ENCODE measurements around the gene MACROH2A2. TPM values are rescaled to one million over a fixed set of nuclear protein-coding genes. Genes with fewer than 3 reads are reported as not detected.
A peak's percentile ranks its signal among the peaks of the same experiment; 100 is the strongest.
"Not testable (repeated sequence)": the region's sequence is repeated elsewhere in the genome, so short reads cannot be mapped to it uniquely, and the experiment has no call there.

The MACROH2A2 gene
- total RNA-seq, 2 experiments from 2014 or later, result 5.5 to 5.8 TPM

DNA sequence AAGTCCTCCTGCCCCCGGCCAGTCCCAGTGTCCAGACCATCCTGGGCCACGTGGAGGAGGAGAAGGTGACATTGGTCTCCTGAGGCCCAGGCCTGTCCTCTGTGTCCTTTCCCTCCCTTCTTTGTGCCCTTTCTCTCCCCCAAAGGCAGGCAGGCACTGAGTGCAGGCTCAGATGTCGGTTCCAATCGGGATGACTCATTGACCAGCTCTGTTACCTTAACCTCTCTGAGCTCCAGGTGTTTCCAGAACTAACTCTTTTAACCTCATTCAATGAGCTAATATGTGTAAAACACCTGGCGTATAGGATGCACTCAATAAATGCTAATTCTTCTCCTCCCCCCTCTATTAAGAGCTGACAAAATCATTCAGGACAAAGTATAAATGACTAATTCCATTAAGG is 25.7 kb downstream of the MACROH2A2 start:
- H3K27ac Mint-ChIP-seq, result no peak overlapping the region
- H3K36me3 Mint-ChIP-seq (ENCODE audit: low read depth), result no peaks in the 10 kb centered on the region
- H3K4me1 Mint-ChIP-seq, result no peaks in the 10 kb centered on the region
- no peaks in the 10 kb centered on the region for H3K9me3 Mint-ChIP-seq
- POLR2A ChIA-PET, result no interaction called here
- no peak for DNase-seq
- H3K27me3 Mint-ChIP-seq, result peaks cover 6% of the 10 kb centered on the region
- CTCF ChIA-PET, result interaction anchor here (1.4 kb wide), 1 partner anchor 68 kb away, joined by 6 read pairs; the partner anchor contains the start of gene TYSND1
- no peak overlapping the region for H3K4me3 Mint-ChIP-seq

DNA sequence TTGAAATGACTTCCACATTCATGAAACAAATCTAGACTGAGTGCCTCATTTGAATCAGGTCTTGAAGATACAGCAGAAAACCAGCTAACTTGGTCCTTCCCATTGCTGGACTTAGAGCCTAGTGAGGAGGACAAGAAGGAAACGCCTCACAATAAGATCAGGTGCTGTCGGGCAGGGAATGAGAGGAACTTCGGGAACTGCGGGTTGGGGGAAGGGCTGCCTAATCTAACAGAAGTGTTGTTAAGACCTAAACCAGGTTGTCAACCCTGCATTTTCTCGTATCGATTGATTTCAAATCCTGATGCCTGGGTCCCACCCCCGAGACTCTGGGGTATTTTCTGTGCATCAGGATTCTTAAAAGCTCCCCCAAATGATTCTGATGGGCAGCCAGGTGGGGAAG is 26.3 kb downstream of the MACROH2A2 start:
- no peak overlapping the region for H3K27ac Mint-ChIP-seq
- ChIA-PET CTCF (interaction anchor here (1.0 to 1.4 kb wide), 2 partner anchors 14 to 67 kb away, joined by 3 to 6 read pairs; partner anchors contain the start of gene TYSND1), POLR2A (no interaction called here)
- no peaks in the 10 kb centered on the region for H3K9me3 Mint-ChIP-seq
- no peaks in the 10 kb centered on the region for H3K4me1 Mint-ChIP-seq
- no peaks in the 10 kb centered on the region for H3K36me3 Mint-ChIP-seq (ENCODE audit: low read depth)
- no peak overlapping the region for H3K4me3 Mint-ChIP-seq
- H3K27me3 Mint-ChIP-seq, result peaks cover 6% of the 10 kb centered on the region
- no peak for DNase-seq

DNA sequence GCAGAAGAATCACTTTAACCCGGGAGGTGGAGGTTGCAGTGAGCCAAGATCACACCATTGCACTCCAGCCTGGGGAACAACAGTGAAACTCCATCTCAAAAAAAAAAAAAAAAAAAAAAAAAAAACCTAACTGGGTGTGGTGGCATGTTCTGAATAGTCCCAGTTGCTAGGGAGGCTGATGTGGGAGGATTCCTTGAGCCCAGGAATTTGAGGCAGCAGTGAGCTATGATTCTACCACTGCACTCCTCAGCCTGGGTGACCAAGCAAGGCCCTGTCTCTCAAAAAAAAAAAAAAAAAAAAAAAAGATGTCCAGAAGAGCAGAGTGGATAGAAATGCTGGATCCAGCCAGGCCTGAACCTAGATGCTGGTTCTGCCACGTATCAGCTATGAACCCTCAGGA is 28.1 kb downstream of the MACROH2A2 start:
- H3K36me3 Mint-ChIP-seq (ENCODE audit: low read depth); H3K4me3 Mint-ChIP-seq; POLR2A ChIA-PET; H3K9me3 Mint-ChIP-seq; H3K4me1 Mint-ChIP-seq; H3K27ac Mint-ChIP-seq; DNase-seq; H3K27me3 Mint-ChIP-seq: not testable (repeated sequence)
- CTCF ChIA-PET, result interaction anchor here (0.7 kb wide), 1 partner anchor 282 kb away, joined by 3 read pairs; no protein-coding TSS in a partner anchor

DNA sequence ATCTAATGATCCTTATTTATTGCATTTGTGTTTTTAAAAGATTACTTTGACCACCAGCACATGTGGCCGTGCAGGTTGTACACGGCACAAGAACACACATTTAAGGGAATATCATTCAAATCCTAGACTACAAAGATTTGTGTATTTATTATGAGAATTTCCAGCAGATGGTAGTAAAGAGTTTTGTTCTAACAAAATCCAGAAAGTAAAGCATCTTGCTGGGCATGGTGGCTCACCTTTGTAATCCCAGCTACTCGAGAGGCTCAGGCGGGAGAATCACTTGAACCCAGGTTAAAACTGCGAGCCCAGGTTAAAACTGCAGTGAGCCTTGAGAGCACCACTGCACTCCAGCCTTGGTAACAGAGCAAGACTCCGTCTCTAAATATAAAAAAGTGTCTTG is 31.5 kb downstream of the MACROH2A2 start:
- CTCF ChIA-PET, result interaction anchor here (0.9 to 3.0 kb wide), 3 partner anchors 32 to 79 kb away, joined by 3 to 10 read pairs (median 9); partner anchors contain the start of gene TYSND1
- POLR2A ChIA-PET, result no interaction called here
- H3K4me1 Mint-ChIP-seq, result no peaks in the 10 kb centered on the region
- peaks cover 8% of the 10 kb centered on the region for H3K27me3 Mint-ChIP-seq
- no peak overlapping the region for H3K4me3 Mint-ChIP-seq
- no peaks in the 10 kb centered on the region for H3K36me3 Mint-ChIP-seq (ENCODE audit: low read depth)
- H3K27ac Mint-ChIP-seq, result no peak overlapping the region
- no peaks in the 10 kb centered on the region for H3K9me3 Mint-ChIP-seq
- DNase-seq, result no peak

DNA sequence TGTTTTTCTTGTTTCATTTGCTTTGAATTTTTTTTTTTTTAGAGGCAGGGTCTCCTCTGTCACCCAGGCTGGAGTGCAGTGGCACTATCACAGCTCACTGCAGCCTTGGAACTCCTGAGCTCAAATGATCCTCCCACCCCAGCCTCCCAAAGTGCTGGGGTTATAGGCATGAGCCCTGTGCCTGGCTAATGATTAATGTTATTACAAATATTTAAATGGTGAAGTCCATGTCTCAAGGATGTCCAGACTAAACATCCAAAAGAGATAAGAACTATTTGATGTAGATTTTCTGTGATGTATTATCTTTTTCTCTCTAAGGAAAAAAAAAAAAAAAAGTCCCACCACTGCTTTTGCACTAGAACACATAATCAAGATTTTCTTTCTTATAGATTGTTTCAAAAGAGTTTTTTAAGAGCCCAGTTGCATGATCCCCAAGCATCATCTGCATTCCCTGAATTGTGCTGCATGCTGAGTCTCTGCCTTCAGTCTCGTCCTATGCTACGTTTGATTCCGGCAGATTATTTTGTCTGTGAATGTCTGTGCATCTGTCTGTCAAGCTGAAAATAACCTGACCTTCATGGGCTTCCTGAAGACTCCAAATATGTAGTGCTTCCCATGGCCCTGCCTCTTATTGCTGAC is 33.4 kb downstream of the MACROH2A2 start:
- no peak overlapping the region for H3K27ac Mint-ChIP-seq
- H3K4me1 Mint-ChIP-seq, result no peaks in the 10 kb centered on the region
- POLR2A ChIA-PET, result no interaction called here

DNA sequence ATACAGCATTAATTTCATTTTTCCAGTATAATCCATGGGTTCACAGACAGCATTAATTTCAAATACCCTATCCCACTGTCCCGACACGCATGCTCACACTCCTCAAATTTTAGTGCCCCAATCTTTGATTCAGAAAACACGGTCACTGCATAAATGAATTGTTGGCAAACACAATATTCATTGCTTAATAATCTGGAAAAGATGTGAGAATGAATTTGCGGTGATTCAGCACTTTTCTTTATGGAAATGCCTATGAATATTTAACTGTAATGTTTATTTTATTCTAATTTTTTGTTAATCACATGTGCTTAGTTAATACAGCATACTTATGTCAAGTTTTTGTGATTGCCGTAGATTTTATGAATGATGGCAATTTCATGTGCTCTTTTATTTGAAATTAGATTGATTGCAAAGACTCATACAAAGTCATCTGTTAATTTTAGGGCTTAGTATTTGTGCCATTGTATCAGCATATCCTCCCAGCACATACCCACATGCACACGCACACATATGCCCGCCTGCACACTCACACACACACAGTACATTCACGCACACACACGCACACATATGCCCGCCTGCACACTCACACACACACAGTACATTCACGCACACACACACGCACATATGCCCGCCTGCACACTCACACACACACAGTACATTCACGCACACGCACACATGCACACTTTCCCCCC is 35.1 kb downstream of the MACROH2A2 start:
- Mint-ChIP-seq H3K4me3 (no peak overlapping the region), H3K9me3 (no peaks in the 10 kb centered on the region), H3K4me1 (peaks cover 13% of the 10 kb centered on the region), H3K27me3 (peaks cover 8% of the 10 kb centered on the region), H3K27ac (no peak overlapping the region), H3K36me3 (ENCODE audit: low read depth) (no peaks in the 10 kb centered on the region)
- DNase-seq, result no peak
- CTCF ChIA-PET, result interaction anchor here (1.3 kb wide), 1 partner anchor 28 kb away, joined by 6 read pairs; no protein-coding TSS in a partner anchor
- POLR2A ChIA-PET, result no interaction called here

More for the DNA sequence above, 33.4 kb downstream of the MACROH2A2 start:
- CTCF ChIA-PET, result interaction anchor here (0.7 to 3.0 kb wide), 2 partner anchors 30 to 61 kb away, joined by 3 to 10 read pairs; no protein-coding TSS in a partner anchor
- peaks cover 8% of the 10 kb centered on the region for H3K27me3 Mint-ChIP-seq
- H3K36me3 Mint-ChIP-seq (ENCODE audit: low read depth), result no peaks in the 10 kb centered on the region
- no peaks in the 10 kb centered on the region for H3K9me3 Mint-ChIP-seq
- DNase-seq, result no peak
- H3K4me3 Mint-ChIP-seq, result no peak overlapping the region

DNA sequence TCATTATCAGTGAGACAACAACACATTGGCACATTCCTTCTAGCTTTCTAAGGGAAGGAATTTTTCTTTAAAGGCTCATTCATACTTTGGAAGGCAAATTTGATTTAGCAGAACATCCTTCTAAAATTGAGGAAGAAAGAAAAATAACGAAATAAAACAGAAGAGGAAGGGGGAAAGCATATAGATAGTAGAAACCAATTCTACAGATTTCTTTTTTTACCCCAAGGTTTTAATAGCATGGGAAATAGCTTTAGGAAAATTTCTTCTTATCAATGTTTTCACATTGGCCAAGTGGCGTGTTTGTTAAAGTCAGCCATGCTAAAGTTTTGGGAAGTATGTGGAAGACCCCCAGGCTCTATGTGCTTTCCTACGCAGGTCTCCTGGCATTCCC is 35.7 kb downstream of the MACROH2A2 start:
- ChIA-PET POLR2A (no interaction called here), CTCF (interaction anchor here (1.3 kb wide), 1 partner anchor 28 kb away, joined by 6 read pairs; no protein-coding TSS in a partner anchor)
- Mint-ChIP-seq H3K27ac (no peak overlapping the region), H3K4me3 (no peak overlapping the region), H3K36me3 (ENCODE audit: low read depth) (no peaks in the 10 kb centered on the region), H3K27me3 (peaks cover 8% of the 10 kb centered on the region), H3K9me3 (no peaks in the 10 kb centered on the region), H3K4me1 (peaks cover 18% of the 10 kb centered on the region)
- DNase-seq, result no peak

DNA sequence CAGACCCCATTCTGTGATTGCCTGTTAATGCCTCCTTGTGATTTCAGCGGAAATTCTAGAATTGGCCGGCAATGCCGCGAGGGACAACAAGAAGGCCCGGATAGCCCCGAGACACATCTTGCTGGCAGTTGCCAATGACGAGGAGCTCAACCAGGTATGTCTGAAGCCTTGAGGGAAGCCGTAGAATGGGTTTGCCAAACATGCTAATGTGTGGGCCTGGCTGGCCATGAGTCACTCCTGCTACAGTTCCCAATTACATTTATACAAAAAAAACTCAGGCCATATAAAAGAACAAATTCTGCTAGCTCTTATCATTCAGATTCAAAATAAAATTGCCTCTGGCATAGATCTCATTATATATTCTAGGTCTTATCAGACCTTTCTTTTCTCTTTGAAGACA is 37.4 kb downstream of the MACROH2A2 start:
- Mint-ChIP-seq H3K4me3 (no peak overlapping the region), H3K9me3 (no peaks in the 10 kb centered on the region), H3K27ac (no peak overlapping the region), H3K36me3 (ENCODE audit: low read depth) (no peaks in the 10 kb centered on the region), H3K27me3 (peaks cover 5% of the 10 kb centered on the region), H3K4me1 (peaks cover 31% of the 10 kb centered on the region)
- CTCF ChIA-PET, result interaction anchor here (1.0 to 1.5 kb wide), 2 partner anchors 26 to 57 kb away, joined by 4 to 7 read pairs; partner anchors contain the start of gene TYSND1
- POLR2A ChIA-PET, result interaction anchor here (0.6 kb wide), 1 partner anchor 326 kb away, joined by 3 read pairs; no protein-coding TSS in a partner anchor
- no peak for DNase-seq

DNA sequence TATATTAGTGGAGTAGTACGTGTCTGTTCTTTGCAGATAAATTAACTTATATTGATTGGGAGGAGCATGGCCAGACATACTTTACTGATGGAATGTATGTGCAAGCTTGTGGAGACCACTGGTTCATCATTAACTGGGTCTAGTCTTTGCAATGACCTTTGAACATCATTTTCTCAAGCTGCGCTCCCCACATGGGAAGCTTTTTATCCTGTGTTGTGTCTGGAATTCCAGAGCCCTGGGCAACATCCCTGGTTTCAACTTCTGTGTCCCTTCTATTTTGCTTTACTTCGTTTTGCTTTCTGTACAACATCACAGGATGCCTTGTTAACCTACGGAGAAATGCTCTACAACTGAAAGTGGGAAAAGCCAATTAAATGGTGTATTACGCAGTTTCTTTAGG is 38.3 kb downstream of the MACROH2A2 start:
- Mint-ChIP-seq H3K9me3 (no peaks in the 10 kb centered on the region), H3K27ac (no peak overlapping the region), H3K36me3 (ENCODE audit: low read depth) (peaks cover 5% of the 10 kb centered on the region), H3K27me3 (peaks cover 3% of the 10 kb centered on the region), H3K4me3 (no peak overlapping the region), H3K4me1 (peaks cover 31% of the 10 kb centered on the region)
- ChIA-PET CTCF (interaction anchor here (11.3 kb wide), 1 partner anchor 25 kb away, joined by 85 read pairs; no protein-coding TSS in a partner anchor), POLR2A (no interaction called here)
- DNase-seq, result no peak

DNA sequence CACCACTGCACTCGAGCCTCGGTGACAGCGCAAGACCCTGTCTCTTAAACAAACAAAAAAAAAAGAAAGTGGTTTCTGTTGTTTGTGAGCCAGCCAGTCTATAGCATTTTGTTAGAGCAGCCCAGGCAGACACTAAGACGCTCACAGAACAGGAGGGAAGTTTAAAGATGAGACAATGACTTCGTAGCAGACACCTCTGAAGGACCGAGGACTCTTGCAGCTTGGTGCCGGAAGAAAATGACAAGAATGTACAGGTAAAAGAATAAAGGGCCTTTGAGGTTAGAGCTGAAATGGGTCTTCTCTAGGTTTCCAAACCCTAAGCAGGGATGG is 39.7 kb downstream of the MACROH2A2 start:
- POLR2A ChIA-PET, result interaction anchor here (0.7 to 4.8 kb wide), 7 partner anchors 9 to 341 kb away, joined by 3 to 49 read pairs (median 3); partner anchors contain the start of genes SAR1A and TYSND1
- CTCF ChIA-PET, result interaction anchor here (0.7 to 11.3 kb wide), 4 partner anchors 13 to 180 kb away, joined by 3 to 85 read pairs (median 27); partner anchors contain the start of gene TYSND1
- peaks cover 12% of the 10 kb centered on the region for H3K36me3 Mint-ChIP-seq (ENCODE audit: low read depth)

DNA sequence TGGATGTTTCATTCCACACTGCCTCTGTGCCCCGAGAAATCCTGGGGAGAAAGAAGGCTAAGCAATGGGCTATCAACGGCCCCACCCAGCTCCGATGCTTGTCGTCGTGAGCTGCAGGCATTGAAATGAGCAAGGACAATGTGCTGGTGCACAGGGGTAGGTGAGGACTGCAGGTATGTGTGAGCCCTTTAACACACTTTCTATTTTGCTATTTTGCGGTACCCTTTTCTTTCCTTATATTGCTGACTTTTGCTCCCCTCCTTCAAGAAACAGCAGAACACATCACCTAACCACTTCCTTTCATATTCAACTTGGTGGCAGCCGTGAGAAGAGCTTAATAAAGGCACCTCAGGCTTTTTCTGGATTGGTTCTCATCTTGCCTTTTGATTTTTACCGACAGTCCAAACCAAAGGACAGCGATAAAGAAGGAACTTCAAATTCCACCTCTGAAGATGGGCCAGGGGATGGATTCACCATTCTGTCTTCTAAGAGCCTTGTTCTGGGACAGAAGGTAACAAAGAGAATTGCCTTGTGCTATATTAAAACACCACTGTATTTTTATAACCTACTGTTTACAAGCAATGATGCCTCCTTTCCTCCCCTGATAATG is 40.8 kb downstream of the MACROH2A2 start:
- peak; percentile 42 for DNase-seq
- Mint-ChIP-seq H3K36me3 (ENCODE audit: low read depth) (peaks cover 14% of the 10 kb centered on the region), H3K9me3 (no peaks in the 10 kb centered on the region), H3K27ac (peak overlapping the region; percentile 81), H3K4me3 (peak overlapping the region; percentile 63), H3K27me3 (no peaks in the 10 kb centered on the region), H3K4me1 (peaks cover 31% of the 10 kb centered on the region)
- POLR2A ChIA-PET, result interaction anchor here (0.5 to 4.8 kb wide), 8 partner anchors 8 to 702 kb away, joined by 3 to 49 read pairs (median 5); partner anchors contain the start of genes EIF4EBP2, PPA1, SAR1A and TYSND1
- CTCF ChIA-PET, result interaction anchor here (0.7 to 11.3 kb wide), 10 partner anchors 17 to 271 kb away, joined by 3 to 85 read pairs (median 4); partner anchors contain the start of gene TYSND1

More for the DNA sequence above, 39.7 kb downstream of the MACROH2A2 start:
- H3K27me3 Mint-ChIP-seq, result peaks cover 3% of the 10 kb centered on the region
- H3K4me1 Mint-ChIP-seq, result peaks cover 31% of the 10 kb centered on the region
- peak overlapping the region; percentile 63 for H3K4me3 Mint-ChIP-seq
- DNase-seq, result no peak
- no peaks in the 10 kb centered on the region for H3K9me3 Mint-ChIP-seq
- peak overlapping the region; percentile 81 for H3K27ac Mint-ChIP-seq

DNA sequence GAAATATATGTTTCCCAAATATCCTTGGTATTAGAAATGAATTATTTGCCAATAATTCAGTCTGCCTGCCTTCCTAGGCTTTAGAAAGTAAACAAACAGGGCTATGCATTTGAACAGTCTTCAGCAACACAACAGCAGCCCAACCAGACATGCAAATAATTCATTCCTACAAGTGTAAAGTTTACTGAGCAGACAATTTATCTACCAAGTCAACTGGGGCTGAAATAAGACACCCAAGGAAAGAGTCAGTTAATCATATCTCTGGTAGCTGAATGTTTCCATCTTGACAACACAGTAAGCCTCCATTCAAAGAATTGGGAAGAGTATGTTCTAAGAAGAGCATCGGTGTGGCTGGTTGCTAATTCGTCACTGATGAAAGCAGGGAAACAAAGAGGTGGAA is 41.6 kb downstream of the MACROH2A2 start:
- no peaks in the 10 kb centered on the region for H3K27me3 Mint-ChIP-seq
- H3K27ac Mint-ChIP-seq, result no peak overlapping the region
- ChIA-PET CTCF (interaction anchor here (1.3 to 11.3 kb wide), 6 partner anchors 16 to 270 kb away, joined by 3 to 85 read pairs (median 4); partner anchors contain the start of gene TYSND1), POLR2A (interaction anchor here (0.9 to 4.8 kb wide), 6 partner anchors 9 to 138 kb away, joined by 3 to 49 read pairs (median 6); partner anchors contain the start of genes PPA1, SAR1A and TYSND1)
- no peak for DNase-seq
- H3K4me3 Mint-ChIP-seq, result no peak overlapping the region
- no peaks in the 10 kb centered on the region for H3K9me3 Mint-ChIP-seq
- peaks cover 31% of the 10 kb centered on the region for H3K4me1 Mint-ChIP-seq
- peaks cover 14% of the 10 kb centered on the region for H3K36me3 Mint-ChIP-seq (ENCODE audit: low read depth)

Measured in activated CD4-positive, alpha-beta memory T cell treated with anti-CD3 and anti-CD28 coated beads, Interleukin-2, amount 10 ng/mL, durations not matched to agents 7 days and 5 days (primary cell).